ENCODE data around the gene GLI3. TPM values are rescaled to one million over a fixed set of nuclear protein-coding genes. Genes with fewer than 3 reads are reported as not detected.

Gene GLI3
- total and polyA plus RNA-seq, 12 donors = 0.51 to 9.1 (median 5.3) TPM

GRCh38 chr7:42083284-42083683 is 153.7 kb downstream of the GLI3 start:
- no peak overlapping the region for H3K27ac ChIP-seq

GRCh38 chr7:42082144-42082543 is 154.9 kb downstream of the GLI3 start:
- TF ChIP-seq CTCF (IDR thresholded peaks at IDR 0.05) = no peak
- H3K4me1 ChIP-seq = peaks cover 0 to 6% (median 0%) of the 10 kb centered on the region in 9 donors
- ATAC-seq (no peak), DNase-seq (no peak)
- H3K27ac ChIP-seq = no peak overlapping the region
- no peak overlapping the region for H3K4me3 ChIP-seq
- H3K36me3 ChIP-seq = no peaks in the 10 kb centered on the region
- 67 to 69% methylated on average over 8 of the region's 8 CpGs for WGBS, 2 donors
- no peaks in the 10 kb centered on the region for H3K9me3 ChIP-seq
- intact Hi-C loops (cut with DNase I) = no loop called here
- no peaks in the 10 kb centered on the region for H3K27me3 ChIP-seq

More at GRCh38 chr7:42083284-42083683, 153.7 kb downstream of the GLI3 start:
- no peak for DNase-seq
- H3K4me1 ChIP-seq = no peaks in the 10 kb centered on the region
- H3K27me3 ChIP-seq = no peaks in the 10 kb centered on the region
- ATAC-seq = no peak
- WGBS, 2 donors = 93 to 96% methylated on average over 1 of the region's 1 CpG
- intact Hi-C loops (cut with DNase I) = no loop called here
- no peak for TF ChIP-seq CTCF (IDR thresholded peaks at IDR 0.05)
- no peak overlapping the region for H3K4me3 ChIP-seq
- no peaks in the 10 kb centered on the region for H3K9me3 ChIP-seq
- no peaks in the 10 kb centered on the region for H3K36me3 ChIP-seq

GRCh38 chr7:42081671-42082070 is 155.3 kb downstream of the GLI3 start:
- TF ChIP-seq CTCF (IDR thresholded peaks at IDR 0.05) = no peak
- Histone ChIP-seq H3K4me3 (no peak overlapping the region), H3K27ac (no peak overlapping the region), H3K9me3 (no peaks in the 10 kb centered on the region), H3K4me1 (peaks cover 0 to 8% (median 0%) of the 10 kb centered on the region in 9 donors), H3K36me3 (no peaks in the 10 kb centered on the region), H3K27me3 (no peaks in the 10 kb centered on the region)
- ATAC-seq = no peak
- intact Hi-C loops (cut with DNase I) = no loop called here
- DNase-seq = no peak
- WGBS, 2 donors = 77 to 79% methylated on average over 2 of the region's 2 CpGs

GRCh38 chr7:42080841-42081586 is 156.0 kb downstream of the GLI3 start:
- no peak for TF ChIP-seq CTCF (IDR thresholded peaks at IDR 0.05)
- 74 to 81% methylated on average over 15 of the region's 15 CpGs for WGBS, 2 donors
- Histone ChIP-seq H3K27me3 (no peaks in the 10 kb centered on the region), H3K4me3 (no peak overlapping the region), H3K9me3 (no peaks in the 10 kb centered on the region), H3K36me3 (no peaks in the 10 kb centered on the region), H3K4me1 (peaks cover 0 to 8% (median 0%) of the 10 kb centered on the region in 9 donors), H3K27ac (no peak overlapping the region)
- ATAC-seq (no peak), DNase-seq (no peak)
- intact Hi-C loops (cut with DNase I) = no loop called here
